GM21529 (cell line): Measurements from ENCODE around the gene INPP5B.
A peak's percentile ranks its signal among the peaks of the same experiment; 100 is the strongest.
"Not testable (repeated sequence)": the region's sequence is repeated elsewhere in the genome, so short reads cannot be mapped to it uniquely, and the experiment has no call there.

ENCODE experiments used
- ATAC-seq: cut with Tn5 transposase; IDR thresholded peaks from one replicate; pipeline ENCODE4 v1.9.1; 2021; ENCODE audit not compliant: unreplicated experiment

The INPP5B gene

GRCh38 chr1:37914719-37915475 is 32.0 kb downstream of the INPP5B start:
- ATAC-seq = no peak

DNA sequence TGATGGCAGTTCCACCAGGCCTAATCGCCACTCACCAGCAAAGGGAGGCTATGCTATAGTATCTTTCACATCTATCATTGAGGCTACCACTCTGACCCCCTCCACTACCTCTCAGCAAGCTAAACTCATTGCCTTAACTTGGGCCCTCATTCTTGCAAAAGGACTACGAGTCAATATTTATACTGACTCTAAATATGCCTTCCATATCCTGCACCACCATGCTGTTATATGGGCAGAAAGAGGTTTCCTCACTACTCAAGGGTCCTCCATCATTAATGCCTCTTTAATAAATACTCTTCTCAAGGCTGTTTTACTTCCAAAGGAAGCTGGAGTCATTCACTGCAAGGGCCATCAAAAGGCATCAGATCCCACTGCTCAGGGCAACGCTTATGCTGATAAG is 35.4 kb downstream of the INPP5B start:
- not testable (repeated sequence) for ATAC-seq

- not testable (repeated sequence) for ATAC-seq
Observed at GRCh38 chr1:37910886-37911285, 36.0 kb downstream of the INPP5B start.

- not testable (repeated sequence) for ATAC-seq
Observed at GRCh38 chr1:37908531-37908930, 38.3 kb downstream of the INPP5B start.

DNA sequence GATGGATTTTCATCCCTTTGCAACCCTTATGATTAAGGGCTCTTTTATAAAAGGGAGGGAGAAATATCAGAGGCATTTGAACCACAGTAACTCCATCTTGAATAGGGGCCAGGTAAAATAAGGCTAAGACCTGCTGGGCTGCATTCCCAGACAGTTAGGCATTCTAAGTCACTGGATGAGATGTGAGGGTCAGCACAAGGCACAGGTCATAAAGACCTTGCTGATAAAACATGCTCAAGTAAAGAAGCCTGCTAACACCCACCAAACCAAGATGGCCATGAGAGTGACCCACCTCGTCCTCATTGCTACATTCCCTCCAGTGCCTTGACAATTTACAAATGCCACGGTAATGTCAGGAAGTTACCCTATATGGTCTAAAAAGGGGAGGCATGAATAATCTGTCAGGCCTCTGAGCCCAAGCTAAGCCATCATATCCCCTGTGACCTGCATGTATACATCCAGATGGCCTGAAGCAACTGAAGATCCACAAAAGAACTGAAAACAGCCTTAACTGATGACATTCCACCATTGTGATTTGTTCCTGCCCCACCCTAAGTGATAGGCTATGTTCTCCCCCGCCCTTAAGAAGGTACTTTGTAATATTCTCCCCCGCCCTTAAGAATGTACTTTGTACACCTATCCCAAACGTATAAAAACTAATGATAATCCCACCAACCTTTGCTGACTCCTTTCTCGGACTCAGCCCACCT is 39.3 kb downstream of the INPP5B start:
- ATAC-seq = not testable (repeated sequence)

GRCh38 chr1:37906591-37906990 is 40.3 kb downstream of the INPP5B start:
- ATAC-seq = not testable (repeated sequence)

DNA sequence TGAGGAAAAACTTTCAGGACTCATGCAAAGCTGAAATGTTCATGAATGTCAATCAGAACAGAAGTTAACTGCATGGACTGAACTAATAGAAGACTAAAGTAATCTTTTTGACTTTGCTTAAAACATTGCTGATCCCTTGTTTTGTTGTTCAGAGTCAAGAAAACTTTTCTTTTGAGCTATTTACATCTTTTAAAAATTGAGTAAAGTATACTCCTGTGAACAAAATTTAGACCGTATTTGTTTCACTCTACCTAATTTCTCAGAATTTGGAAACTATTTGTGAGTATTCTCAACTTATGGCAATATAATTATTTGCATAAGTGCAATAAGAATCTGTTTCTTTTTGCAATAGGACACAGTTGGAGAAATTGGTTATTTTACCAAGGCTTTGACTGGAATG is 41.1 kb downstream of the INPP5B start:
- ATAC-seq = no peak

DNA sequence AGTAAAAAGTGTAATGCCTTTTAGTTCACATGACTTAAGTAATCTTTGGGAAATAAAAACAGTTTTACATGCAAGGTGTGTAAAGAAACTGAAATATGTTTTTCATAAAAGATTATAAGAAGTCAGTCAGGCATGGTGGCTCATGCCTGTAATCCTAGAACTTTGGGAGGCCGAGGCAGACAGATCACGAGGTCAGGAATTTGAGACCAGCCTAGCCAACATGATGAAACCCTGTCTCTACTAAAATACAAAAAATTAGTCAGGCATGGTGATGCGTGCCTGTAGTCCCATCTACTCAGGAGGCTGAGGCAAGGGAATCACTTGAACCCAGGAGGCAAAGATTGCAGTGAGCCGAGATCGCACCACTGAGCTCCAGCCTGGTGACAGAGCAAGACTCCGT is 42.9 kb downstream of the INPP5B start:
- not testable (repeated sequence) for ATAC-seq

DNA sequence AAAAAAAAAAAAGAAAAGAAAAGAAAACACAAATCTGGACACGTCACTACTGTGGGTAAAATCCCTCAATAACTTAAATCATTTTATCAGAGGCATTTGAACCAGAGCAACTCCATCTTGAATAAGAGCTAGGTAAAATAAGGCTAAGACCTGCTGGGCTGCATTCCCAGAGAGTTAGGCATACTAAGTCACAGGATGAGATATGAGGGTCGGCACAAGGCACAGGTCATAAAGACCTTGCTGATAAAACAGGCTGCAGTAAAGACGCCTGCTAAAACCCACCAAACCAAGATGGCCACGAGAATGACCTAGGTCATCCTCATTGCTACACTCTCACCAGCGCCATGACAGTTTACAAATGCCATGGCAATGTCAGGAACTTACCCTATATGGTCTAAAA is 43.9 kb downstream of the INPP5B start:
- no peak for ATAC-seq

DNA sequence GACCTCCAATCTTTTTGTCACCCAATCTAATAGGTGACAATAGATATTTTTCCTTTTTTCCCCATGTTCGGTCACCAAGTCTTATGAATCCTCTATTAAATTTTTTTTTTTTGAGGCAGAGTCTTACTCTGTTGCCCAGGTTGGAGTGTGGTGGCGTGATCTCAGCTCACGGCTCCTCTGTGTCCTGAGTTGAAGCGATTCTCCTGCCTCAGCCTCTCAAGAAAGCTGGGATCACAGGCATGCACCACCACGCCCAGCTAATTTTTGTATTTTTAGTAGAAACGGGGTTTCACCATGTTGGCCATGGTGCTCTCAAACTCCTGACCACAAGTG is 45.0 kb downstream of the INPP5B start:
- peak; percentile 9 for ATAC-seq

DNA sequence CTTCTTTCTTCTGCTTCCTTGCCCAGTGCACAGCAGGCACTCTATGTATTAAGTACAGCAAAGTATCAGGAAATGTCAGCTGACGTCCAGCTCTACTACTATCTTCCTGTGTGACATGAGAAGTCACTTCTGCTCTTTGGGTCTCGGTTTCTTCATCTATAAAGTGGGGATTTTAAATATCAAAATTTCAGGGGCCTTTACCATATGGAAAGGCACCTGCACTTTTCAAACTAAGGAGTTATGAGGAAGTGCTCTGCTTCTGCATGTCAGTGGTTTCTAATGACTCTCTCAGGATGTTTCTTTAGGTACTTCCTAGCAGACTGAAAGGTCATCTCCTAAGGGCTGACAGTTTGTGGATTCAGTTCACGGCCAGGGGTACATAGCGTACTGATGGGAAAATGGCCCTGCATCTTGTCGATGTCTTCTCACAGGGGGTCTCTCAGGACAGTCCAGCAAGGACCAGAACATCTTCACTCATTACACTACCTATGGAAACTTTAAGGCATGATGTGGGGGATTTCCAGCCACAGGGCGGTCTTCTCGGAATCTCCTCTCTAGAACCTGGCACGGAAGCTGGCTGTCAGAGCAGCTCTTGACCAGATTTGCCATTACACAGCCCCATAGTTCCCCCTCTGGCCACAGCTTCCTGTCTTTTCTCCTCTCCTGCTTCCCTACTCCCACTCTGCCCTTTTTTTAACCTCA is 45.5 kb downstream of the INPP5B start:
- ATAC-seq = peak; percentile 68

GRCh38 chr1:37897563-37897962 is 49.3 kb downstream of the INPP5B start:
- ATAC-seq = not testable (repeated sequence)

DNA sequence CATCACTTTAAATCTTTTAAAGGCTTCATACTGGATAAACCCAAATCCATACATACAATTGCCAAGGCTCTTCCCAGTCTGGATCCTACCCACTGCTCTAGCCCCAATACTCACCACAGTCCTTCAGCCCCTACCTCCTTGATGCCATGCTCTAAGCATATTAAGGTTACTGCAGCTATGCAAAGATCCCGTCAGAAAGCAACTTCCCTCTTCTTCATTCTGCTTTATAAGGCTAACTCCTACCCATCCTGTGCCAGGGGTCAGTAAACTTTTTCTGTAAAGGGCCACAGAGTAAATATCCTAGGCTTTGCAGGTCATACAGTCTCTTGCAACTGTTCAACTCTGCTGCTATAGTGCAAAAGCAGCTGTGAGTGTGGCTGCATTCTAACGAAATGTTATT is 53.2 kb downstream of the INPP5B start:
- ATAC-seq = no peak

DNA sequence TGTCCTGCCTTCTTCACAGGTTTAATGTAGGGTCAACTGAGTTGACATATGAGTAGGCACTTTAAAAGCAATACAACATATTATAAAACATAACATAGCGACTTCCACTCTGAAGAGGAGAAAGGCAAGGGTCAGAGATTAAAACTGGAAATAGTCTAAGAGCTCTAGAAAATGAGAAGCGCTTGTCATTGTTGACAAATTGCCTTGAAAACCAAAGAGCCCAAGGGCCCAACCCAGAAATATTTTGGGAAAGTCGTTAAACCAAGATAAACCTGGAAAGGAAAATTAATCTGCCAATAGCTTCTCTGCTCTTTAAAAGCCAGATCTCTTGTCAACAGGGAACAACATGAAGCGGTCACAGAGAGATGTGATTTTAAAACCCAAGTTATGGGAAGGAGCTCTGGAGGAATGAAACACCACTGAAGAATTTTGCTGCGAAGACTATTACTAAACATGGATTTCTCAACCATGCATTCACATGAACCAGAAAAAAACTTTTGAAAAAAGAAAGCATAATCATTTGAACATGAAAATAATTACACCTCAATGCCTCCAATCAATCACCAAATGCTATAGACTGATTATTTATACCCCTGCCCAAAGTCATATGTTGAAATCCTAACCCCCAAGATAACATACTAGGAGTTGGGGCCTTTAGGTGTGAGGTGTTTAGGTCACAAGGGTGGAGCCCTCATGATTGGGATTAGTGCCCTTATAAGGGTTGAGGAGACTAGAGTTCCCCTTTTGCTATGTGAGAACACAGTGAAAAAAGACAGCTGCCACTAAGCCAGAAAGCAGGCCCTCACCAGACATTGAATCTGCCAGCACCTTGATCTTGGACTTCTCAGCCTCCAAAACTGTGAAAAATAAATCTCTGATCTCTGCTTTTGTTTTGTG is 54.5 kb downstream of the INPP5B start:
- ATAC-seq = no peak

- no peak for ATAC-seq
Observed at GRCh38 chr1:37890378-37891014, 56.4 kb downstream of the INPP5B start.

DNA sequence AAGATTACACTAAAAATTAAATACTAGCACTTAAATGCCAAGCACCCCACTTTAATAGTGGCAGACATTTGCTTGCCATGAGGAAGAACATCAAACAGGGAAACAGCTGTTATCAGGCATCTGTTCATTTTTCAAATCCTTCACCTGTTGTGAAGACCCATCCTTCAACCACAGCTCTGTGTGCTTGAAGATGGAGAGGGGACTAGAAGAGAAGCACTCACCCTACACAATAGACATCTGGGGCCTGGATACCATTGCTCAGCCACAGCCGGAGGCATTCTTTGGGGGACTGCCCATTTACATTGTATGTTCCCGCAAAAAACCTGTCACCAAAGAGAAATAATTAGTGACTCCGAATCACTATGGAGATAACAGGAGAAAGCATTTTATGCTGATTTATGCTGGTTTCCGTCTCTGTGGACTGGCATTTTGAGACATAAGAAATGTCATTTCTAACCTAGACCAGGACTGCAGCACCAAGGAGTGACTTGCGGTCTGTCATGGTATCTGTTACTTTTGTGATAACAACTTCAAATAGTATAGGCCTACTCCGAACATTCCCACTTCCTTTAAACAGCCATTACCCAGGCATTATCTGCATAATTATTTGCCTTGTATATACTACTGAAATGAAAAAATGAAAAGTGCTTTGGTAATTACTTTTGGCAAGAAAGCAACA is 58.7 kb downstream of the INPP5B start:
- no peak for ATAC-seq

- no peak for ATAC-seq
Observed at GRCh38 chr1:37884145-37884544, 62.7 kb downstream of the INPP5B start.

- ATAC-seq = no peak
Observed at GRCh38 chr1:37883671-37884070, 63.2 kb downstream of the INPP5B start.

DNA sequence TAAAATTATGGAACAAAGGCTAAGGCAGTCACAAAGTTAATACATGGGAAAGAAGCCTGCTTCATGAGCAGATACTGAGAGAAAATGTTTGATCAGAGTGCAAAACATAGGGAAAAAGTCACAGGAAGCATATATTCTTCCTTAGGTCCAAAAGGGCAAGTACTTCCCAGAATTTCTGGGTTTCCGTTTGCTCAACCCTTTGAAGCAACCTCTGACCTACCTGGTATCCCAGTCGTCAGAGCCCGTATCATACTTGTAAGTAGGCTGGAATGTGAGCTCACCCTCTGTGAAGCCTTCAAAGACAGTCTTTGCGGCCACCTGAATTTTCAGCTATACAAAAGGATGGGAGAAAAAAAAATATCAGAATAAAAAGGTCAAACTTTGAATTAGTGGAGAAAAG is 67.0 kb downstream of the INPP5B start:
- no peak for ATAC-seq

DNA sequence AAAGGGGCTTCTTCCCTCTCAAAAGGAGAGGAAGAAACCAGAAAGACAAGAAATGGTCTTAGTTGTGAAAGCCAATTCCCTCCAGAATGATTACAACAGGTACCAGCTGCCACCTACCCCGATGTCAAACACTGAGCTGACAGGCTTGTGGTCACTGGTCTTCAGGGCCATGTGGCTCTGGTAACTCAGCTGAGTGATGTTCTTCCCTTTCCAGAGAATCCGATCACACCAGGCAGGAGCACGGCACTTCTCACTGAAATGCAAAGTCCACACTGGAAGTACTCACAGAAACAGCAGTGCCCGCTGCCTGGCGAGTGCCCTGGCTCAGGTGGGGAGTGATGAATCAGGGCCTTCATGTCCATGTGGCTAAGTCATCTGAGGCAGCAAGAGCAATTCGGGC is 68.8 kb downstream of the INPP5B start:
- no peak for ATAC-seq
